Lower leg skin (tissue), 4 donors: ENCODE measurements around the gene C1orf50. TPM values are rescaled to one million over a fixed set of nuclear protein-coding genes. Genes with fewer than 3 reads are reported as not detected.

Experiments used
- DNase-seq, 2 donors: peaks; one replicate each; pipeline ENCODE4 v3.0.0-alpha.2; 2019; ENCODE audit warnings: low spot score in 2 of 2
- H3K4me3 ChIP-seq: fragments of 200-600 bp; sonication (generic); 2 replicates; pipeline ENCODE4 v1.5.1; 2017; ENCODE audit warnings: mild to moderate bottlenecking, low read depth; ENCODE audit not compliant: poor library complexity, severe bottlenecking
- CTCF ChIP-seq, 3 donors: fragments of 450-650 bp; IDR thresholded peaks; one replicate each; pipeline ENCODE4 v1.5.1; 2016; ENCODE audit warnings: antibody characterized with exemption in 3 of 3, mild to moderate bottlenecking in 3 of 3, moderate library complexity in 2 of 3
- POLR2A ChIP-seq, 2 donors: fragments of 450-650 bp; IDR thresholded peaks; one replicate each; pipeline ENCODE4 v1.6.1; 2016 to 2017; ENCODE audit warnings: antibody characterized with exemption in 2 of 2, mild to moderate bottlenecking in 1 of 2, moderate library complexity in 1 of 2
- WGBS, 2 donors: methylation state at CpG; one replicate each; pipeline ENCODE4 v1.1.5; 2018; 5-methylcytosine and 5-hydroxymethylcytosine counted together
- intact Hi-C: fragments of 100-400 bp; cut with DNase I; formaldehyde crosslinking; loops from one replicate; pipeline ENCODE4 v1.15.0; 2023; ENCODE audit warnings: low total_unique reads
- total RNA-seq, 4 donors: library from RNA; depleted of rRNA; stranded (reverse); fragments of >200 nt; gene quantifications; one replicate each; pipeline ENCODE4 v1.1.0, GENCODE V29; 2016

The C1orf50 gene
- total RNA-seq, 4 donors from 2014 or later = 2.5 to 6.7 (median 3.6) TPM

DNA sequence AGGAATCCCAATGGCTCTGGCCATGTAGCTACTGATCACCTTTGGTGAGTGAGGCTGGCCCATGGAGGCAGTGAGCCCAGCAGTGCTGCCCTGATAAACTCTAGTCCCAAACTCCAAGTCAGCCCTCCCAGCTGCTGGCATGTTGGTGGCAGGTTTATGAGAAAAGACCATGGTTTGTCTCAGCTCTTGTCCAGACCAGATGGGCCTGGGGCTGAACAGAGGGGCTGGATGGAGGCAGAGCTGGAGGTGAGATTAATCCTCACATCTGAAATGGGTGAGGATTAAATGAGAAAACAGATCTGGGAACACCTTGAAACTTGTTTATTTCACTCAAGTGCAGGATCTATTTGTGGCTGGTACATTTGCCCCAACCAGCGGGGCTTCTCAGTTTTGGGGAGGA, 21.0 kb downstream of the C1orf50 start:
- no peak for DNase-seq
- WGBS, 2 donors = 100% methylated on average over 1 of the region's 1 CpG
- H3K4me3 ChIP-seq = no peak overlapping the region
- intact Hi-C loops = no loop called here
- TF ChIP-seq CTCF (IDR thresholded peaks at IDR 0.05) (no peak), POLR2A (IDR thresholded peaks at IDR 0.05) (no peak)

DNA sequence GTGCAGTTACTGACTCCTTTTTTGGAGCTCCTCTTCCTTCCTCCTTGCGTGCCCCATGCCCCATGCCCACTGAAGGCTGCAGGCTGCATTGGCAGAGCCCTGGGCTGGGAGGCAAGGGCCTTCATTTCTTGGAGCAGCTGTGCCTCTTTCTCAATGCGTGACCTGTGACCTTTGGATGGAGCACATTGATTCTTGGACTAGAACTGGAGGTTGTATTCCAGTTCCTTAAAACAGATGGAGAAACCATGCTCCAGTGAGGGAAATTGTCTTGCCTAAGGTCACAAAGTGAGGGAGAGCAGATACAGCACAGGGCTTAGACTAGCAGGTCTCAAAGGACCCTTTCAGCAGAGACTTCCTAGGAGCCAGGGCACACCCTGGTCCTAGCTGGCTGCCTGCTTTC, 26.8 kb downstream of the C1orf50 start:
- intact Hi-C loops = no loop called here
- 83 to 84% methylated on average over 2 of the region's 2 CpGs for WGBS, 2 donors
- TF ChIP-seq POLR2A (IDR thresholded peaks at IDR 0.05) = no peak
- TF ChIP-seq CTCF (IDR thresholded peaks at IDR 0.05) = no peak
- DNase-seq = no peak
- H3K4me3 ChIP-seq = no peak overlapping the region

- TF ChIP-seq POLR2A (IDR thresholded peaks at IDR 0.05) (no peak), CTCF (IDR thresholded peaks at IDR 0.05) (no peak)
- no peak overlapping the region for H3K4me3 ChIP-seq
- intact Hi-C loops = no loop called here
- DNase-seq = no peak
- 80 to 81% methylated on average over 3 of the region's 3 CpGs for WGBS, 2 donors
Observed at GRCh38 chr1:42797414-42797813, 30.4 kb downstream of the C1orf50 start.

GRCh38 chr1:42797979-42798378, 30.9 kb downstream of the C1orf50 start:
- intact Hi-C loops = no loop called here
- WGBS, 2 donors = 75 to 85% methylated on average over 5 of the region's 5 CpGs
- TF ChIP-seq CTCF (IDR thresholded peaks at IDR 0.05) (no peak), POLR2A (IDR thresholded peaks at IDR 0.05) (no peak)
- H3K4me3 ChIP-seq = no peak overlapping the region
- DNase-seq = no peak

- TF ChIP-seq CTCF (IDR thresholded peaks at IDR 0.05) (no peak), POLR2A (IDR thresholded peaks at IDR 0.05) (no peak)
- intact Hi-C loops = no loop called here
- DNase-seq = no peak
- 46 to 47% methylated on average over 8 of the region's 8 CpGs for WGBS, 2 donors
- no peak overlapping the region for H3K4me3 ChIP-seq
Observed at GRCh38 chr1:42801832-42802473, 34.9 kb downstream of the C1orf50 start.

DNA sequence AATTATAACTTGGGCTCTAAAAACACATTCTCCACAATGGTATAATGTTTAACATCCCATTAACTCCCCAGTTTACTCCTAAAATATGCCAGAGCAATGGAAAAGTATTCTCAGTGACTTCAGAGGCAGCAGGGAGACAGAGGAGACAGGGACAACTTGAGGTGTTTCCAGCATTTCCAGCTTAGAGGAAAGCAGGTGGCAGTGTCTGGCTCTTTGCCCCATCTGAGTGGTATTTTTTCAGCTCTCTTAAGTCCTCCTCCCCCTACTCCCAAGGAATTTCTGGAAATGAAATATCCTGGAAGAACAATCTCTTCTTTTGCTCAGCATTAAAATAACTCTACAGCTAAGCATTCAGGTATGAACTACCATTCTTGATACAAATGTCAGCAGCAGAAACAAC, 39.1 kb downstream of the C1orf50 start:
- TF ChIP-seq CTCF (IDR thresholded peaks at IDR 0.05) (no peak), POLR2A (IDR thresholded peaks at IDR 0.05) (no peak)
- no peak overlapping the region for H3K4me3 ChIP-seq
- intact Hi-C loops = no loop called here
- DNase-seq = no peak
